Colon (tissue), 2 donors: ENCODE results near the gene ZDHHC14.

Experiments used
- FAIRE-seq: peaks from 2 replicates; lab custom pipeline; 2012; peaks lifted over from hg19 to GRCh38; lab: Jason Lieb, UNC
- donor health status: control.
- donor health status: control.

The ZDHHC14 gene

DNA sequence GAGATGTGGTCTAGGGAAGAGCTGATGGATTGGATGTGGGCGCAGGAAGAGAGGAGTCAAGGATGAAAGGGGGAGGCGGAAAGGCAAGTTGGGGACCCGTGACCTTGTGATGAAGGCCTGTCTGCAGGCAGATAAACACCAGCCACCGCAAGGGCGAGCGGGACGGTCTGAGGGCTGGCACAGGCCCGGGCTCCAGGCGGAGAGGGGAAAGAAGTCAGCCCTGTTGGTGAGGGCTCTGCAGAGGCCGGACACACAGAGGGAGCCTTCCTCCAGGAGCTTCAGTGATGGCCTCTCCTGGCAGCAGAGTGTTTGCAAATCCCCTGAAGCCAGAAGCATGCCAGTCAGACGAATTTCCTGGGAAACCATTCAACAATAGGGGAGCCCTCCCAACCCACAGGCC lies 112.2 kb downstream of the ZDHHC14 start:
- no peak for FAIRE-seq

DNA sequence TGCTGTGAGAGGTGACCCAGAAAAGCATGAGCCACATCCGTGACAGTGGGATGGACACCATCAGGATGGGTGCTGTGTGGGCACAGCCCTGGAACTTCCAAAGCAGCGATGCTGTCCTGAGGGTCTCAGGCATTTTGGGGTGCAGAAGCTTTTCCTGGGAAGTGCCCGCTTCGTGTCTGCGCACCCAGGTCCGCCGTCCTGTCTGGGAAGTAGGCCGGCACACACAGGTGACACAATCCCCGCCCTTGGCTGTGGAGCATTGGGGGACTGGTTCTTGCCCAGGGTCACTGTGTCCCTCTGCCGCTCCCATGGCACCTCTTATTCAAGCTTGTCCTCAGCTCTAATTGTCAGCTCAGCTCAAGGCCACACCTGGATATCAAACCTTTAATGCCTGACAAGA lies 112.6 kb downstream of the ZDHHC14 start:
- no peak for FAIRE-seq

DNA sequence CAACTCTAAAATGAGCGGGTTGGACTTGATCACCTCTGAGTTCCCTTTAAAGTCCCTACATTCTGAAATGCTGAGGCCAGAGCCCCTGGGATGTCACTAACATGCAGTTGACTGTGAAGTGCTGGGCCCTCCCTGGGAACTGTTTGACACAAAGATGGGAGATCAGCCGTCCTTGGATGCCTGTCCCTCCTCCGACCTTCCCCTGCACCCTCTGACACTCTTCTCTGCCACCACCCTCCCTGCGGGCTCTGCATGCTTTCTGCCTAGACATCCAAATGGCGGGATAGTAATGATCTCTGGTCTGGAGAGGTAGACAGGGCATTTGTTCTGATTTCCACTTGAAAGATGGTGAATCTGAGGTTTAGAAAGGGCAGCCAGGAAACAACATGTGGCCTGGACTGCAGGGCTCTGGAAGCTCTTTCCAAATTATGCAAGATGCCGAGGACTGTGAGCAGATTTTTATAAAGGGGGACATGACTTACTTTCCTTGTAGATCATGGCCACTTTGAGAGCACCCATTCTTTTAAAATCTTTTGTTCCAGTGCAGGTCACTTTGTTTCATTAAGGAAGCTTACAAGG lies 113.2 kb downstream of the ZDHHC14 start:
- FAIRE-seq, result no peak

GRCh38 chr6:157496534-157497095 lies 115.6 kb downstream of the ZDHHC14 start:
- no peak for FAIRE-seq

DNA sequence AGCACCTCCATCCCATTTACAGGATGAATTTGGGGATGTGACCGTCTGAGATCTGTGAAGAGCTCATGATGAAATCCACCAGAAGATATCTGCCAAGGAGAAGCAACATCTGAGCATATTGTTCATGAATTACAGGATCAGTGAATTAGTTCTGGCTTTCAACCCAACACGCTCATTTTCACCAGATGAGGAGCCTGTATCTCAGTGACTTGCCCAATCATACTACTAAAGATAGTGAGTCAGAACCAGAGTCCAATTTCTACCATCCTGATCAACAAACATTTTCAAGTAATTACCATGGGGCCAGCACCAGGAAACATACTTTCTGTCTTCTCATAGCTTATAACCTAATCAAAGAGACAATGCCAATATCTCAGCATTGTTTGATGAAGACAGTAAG lies 116.6 kb downstream of the ZDHHC14 start:
- FAIRE-seq, result no peak

- no peak for FAIRE-seq
Measured at GRCh38 chr6:157498817-157499216, 117.8 kb downstream of the ZDHHC14 start.

GRCh38 chr6:157500022-157500421 lies 119.0 kb downstream of the ZDHHC14 start:
- FAIRE-seq, result no peak

GRCh38 chr6:157503018-157503747 lies 122.2 kb downstream of the ZDHHC14 start:
- no peak for FAIRE-seq

- FAIRE-seq, result no peak
Measured at GRCh38 chr6:157505912-157506491, 125.0 kb downstream of the ZDHHC14 start.

GRCh38 chr6:157510323-157511188 lies 129.6 kb downstream of the ZDHHC14 start:
- no peak for FAIRE-seq

DNA sequence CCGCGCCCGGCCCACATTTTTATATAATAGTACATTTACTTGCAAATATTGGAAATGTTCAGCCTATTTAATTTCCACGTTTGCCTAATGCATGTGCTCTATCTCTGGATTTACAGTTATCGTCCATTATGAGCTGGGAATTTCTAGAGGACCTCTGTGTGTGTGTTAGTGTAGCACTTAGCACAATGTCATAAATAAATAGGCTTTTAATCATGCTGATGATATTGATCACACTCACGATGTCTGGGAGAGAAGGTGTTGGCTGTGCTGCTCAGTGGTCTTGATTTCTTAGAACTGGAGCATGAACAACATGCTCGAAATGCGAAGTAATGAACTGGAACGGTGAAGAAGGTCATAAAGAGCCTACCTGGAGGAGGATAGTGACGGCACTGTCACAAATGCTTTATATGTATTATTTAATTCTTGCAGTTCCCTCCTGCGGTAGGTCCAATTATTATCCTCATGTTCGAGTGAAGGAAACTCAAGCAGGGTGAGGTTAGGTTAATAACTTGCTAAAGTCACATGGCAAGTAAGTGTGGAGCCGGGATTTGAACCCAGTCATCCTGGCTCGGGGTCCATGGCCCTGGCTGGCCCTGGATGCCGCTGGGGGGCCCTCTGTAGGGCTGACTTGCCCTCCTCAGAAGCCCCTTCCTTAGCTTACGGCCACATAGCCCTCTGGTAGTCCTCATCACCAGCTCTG lies 130.8 kb downstream of the ZDHHC14 start:
- FAIRE-seq, result no peak

GRCh38 chr6:157512382-157512682 lies 131.3 kb downstream of the ZDHHC14 start:
- no peak for FAIRE-seq

DNA sequence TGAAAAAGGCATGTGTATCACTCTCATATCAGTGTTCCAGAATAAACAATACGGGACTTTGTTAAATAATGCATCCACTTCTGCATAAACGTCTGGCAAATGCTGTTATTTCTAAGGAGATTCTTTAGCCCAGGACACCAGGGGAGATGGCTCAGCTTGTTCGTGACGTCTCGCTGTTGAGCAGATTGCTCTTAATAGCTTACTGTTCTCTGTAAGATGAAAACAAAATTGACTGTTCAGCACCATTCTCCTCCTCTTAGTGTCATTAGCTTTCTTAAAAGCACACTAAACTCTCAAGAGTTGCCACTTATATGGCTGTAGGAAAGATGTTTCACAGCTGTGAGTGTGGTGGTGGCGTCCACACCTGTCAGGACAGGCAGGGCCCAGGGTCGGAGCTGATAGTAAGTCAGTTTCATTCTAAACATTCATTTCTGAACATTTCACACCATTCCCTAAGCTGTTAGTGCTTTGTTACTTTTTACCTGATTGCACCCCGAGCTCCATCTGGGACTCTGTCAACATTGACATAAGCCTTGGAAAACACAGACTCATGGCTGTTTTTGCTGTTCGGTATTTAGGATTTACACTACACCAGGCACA lies 132.1 kb downstream of the ZDHHC14 start:
- no peak for FAIRE-seq

DNA sequence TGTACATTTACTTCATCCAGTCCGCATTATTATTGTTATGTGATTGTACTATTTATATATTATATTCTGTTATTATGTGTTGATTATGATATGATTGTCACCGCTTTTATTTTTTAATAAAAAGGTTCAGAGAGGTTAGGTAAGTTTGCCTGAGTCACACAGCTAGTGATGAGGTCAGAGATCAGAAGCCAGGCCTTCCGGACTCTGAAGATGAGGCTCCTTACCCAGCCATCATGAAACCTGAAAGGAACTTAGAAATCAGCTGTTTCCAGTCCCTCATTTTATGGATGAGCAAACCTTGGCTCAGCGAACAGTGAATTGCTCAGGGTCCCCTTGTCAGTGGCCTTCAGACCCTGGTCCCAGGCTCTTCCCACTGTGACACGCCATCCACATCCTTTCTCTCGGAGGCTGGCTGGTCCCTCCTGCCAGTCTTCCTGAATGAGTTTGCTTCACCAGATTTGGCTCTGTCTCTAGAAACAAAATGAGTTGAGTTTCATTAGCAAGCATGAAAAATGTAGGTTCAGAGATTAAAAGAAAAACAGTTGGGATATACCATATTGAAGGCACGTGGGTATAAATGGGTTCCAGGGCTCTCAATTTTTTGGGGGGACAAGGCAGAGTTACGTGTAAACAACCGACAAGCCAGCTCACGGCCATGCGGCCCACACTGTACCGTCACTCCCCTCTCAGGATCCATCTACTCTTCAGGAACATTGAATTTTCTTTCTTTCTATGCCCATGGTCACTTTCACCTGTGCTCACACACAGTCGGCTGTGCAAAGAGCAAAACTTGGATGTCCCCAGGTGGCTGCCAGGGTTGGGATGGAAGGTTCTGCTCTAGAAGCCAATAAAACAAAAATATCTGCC lies 132.9 kb downstream of the ZDHHC14 start:
- FAIRE-seq, result no peak

- no peak for FAIRE-seq
Measured at GRCh38 chr6:157514659-157515496, 133.9 kb downstream of the ZDHHC14 start.

DNA sequence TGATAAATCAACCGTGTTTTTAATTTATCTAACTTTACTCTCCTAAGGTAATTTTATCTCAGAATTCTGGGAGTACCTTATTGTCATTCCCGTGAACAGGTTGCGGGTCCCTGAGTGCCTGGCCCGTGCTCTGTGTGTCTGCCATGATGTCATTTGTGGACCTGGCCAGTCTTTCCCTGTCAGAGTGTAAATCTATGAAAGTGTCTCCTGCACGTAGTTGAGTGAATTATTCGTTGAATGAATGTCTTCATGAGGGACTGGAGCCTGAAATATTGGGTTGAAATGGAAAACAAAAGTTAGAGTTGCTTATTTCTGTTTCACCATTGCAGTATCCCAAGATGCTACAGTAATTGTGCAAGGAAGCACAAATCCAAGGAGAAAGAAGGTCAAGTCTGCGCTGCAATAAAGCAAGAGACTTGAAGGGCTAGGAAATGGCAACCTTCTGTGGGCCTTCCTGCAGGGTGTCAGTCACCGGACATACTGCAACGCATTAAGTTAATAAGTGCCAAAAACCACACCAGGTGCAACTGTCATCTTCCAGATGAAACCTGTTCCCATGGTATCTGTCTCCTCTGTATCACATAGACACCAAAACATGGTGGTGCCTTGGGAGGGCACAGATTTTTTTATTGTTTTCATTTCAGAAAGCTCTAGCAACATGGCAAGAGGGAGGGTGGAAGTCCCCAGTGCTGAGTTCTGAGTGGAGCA lies 135.5 kb downstream of the ZDHHC14 start:
- FAIRE-seq, result no peak

GRCh38 chr6:157517601-157518359 lies 136.8 kb downstream of the ZDHHC14 start:
- FAIRE-seq, result no peak
